PC-9 (cell line): ENCODE measurements around the gene CDH3. TPM values are rescaled to one million over a fixed set of nuclear protein-coding genes. Genes with fewer than 3 reads are reported as not detected.

Experiments
- BruUV-seq: library from RNA; stranded (reverse); fragments of 400-500 nt; replicated peaks from 2 replicates; lab custom pipeline; 2021; lab: Mats Ljungman, UMichigan
- CTCF ChIA-PET: fragments of 300-600 bp; sonication (Branson Sonifier 250); formaldehyde crosslinking; loops from one replicate; lab custom pipeline; 2022; ENCODE audit warnings: antibody characterized with exemption; lab: Charles Lee
- POLR2A ChIA-PET: fragments of 300-600 bp; sonication (Branson Sonifier 250); formaldehyde crosslinking; loops from one replicate; lab custom pipeline; 2022; ENCODE audit warnings: antibody characterized with exemption; ENCODE audit not compliant: unreplicated experiment; lab: Charles Lee
- DNase-seq, 2 experiments: peaks; one replicate each; pipeline versions ENCODE4 v3.0.0 to v3.0.0-alpha.2; 2015 to 2022; ENCODE audit warnings: mixed read lengths in 1 of 2
- H2AFZ ChIP-seq: fragments of 200-600 bp; sonication (generic); 2 replicates; pipeline ENCODE4 v1.8.1; 2017; ENCODE audit warnings: antibody characterized with exemption
- H3F3A ChIP-seq: fragments of 200-600 bp; sonication (generic); 2 replicates; pipeline ENCODE4 v1.8.1; 2017; ENCODE audit warnings: antibody characterized with exemption, mild to moderate bottlenecking, low read depth; ENCODE audit not compliant: insufficient read depth
- H3K27ac ChIP-seq: fragments of 200-600 bp; sonication (generic); 2 replicates; pipeline ENCODE4 v1.6.1; 2016; ENCODE audit warnings: mixed run types
- H3K27me3 ChIP-seq: fragments of 200-600 bp; sonication (generic); 2 replicates; pipeline ENCODE4 v1.6.1; 2016; ENCODE audit warnings: low read depth, mixed run types; ENCODE audit not compliant: insufficient read depth
- H3K36me3 ChIP-seq: fragments of 200-600 bp; sonication (generic); 2 replicates; pipeline ENCODE4 v1.6.1; 2016; ENCODE audit warnings: low read depth, mixed run types
- H3K4me1 ChIP-seq: fragments of 200-600 bp; sonication (generic); replicated peaks from 2 replicates; pipeline ENCODE4 v1.6.1; 2016; ENCODE audit warnings: mixed run types; ENCODE audit not compliant: insufficient read depth
- H3K4me2 ChIP-seq: fragments of 200-600 bp; sonication (generic); 2 replicates; pipeline ENCODE4 v1.6.1; 2017; ENCODE audit warnings: mixed run types
- H3K4me3 ChIP-seq: fragments of 200-600 bp; sonication (generic); 2 replicates; pipeline ENCODE4 v1.6.1; 2016; ENCODE audit warnings: mixed run types
- H3K79me2 ChIP-seq: fragments of 200-600 bp; sonication (generic); 2 replicates; pipeline ENCODE4 v1.6.1; 2017; ENCODE audit warnings: low read depth, mixed run types
- H3K9me2 ChIP-seq: fragments of 200-600 bp; sonication (generic); 2 replicates; pipeline ENCODE4 v1.8.1; 2017; ENCODE audit warnings: mild to moderate bottlenecking; ENCODE audit not compliant: insufficient read depth
- H3K9me3 ChIP-seq: fragments of 200-600 bp; sonication (generic); 2 replicates; pipeline ENCODE4 v1.8.1; 2016; ENCODE audit warnings: low read depth; ENCODE audit not compliant: insufficient read depth
- H4K20me1 ChIP-seq: fragments of 200-600 bp; sonication (generic); 2 replicates; pipeline ENCODE4 v1.8.1; 2017; ENCODE audit not compliant: insufficient read depth
- EZH2 ChIP-seq: fragments of 200-600 bp; sonication (generic); IDR thresholded peaks from 2 replicates; pipeline ENCODE4 v1.8.0; 2017; ENCODE audit warnings: antibody characterized with exemption, low read depth
- intact Hi-C: fragments of 100-400 bp; cut with micrococcal nuclease; formaldehyde crosslinking; loops from one replicate; pipeline ENCODE4 v1.10.0; 2022; ENCODE audit not compliant: unreplicated experiment
- total RNA-seq: library from RNA; stranded (reverse); gene quantifications from 2 replicates; pipeline ENCODE4 v1.2.3, GENCODE V29; 2021
- TF ChIP-seq, protein P1 (sequence below): fragments of 200-600 bp; sonication (generic); conservative IDR thresholded peaks from 2 replicates; pipeline ENCODE4 v1.6.1; 2017; ENCODE audit warnings: mixed run types, antibody characterized with exemption, mild to moderate bottlenecking, moderate library complexity

The CDH3 gene
- total RNA-seq, 1 experiment from 2014 or later, result 70.3 TPM

DNA sequence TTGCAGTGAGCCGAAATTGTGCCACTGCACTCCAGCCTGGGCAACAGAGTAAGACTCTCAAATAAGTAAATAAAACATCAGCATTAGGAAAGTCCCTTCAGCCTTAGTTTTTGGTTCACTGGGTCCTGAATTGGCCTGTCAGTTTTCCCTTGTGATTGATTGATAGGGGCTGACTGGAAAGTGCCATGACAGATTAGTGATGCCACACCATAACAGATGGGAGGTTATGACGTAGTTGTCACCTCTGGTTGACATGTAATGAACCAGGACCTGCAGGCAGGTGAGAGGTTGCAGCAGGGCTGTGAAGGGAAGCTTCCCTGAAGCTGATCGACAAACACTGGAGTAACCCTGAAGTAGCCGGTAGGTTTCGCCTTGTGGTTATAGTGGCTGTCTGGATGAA, 41.8 kb downstream of the CDH3 start:
- DNase-seq, result no peak
- Histone ChIP-seq H3K4me3 (no peak overlapping the region), H3K36me3 (peaks cover 21% of the 10 kb centered on the region; the same call in 1 of the 2 replicates), H3K79me2 (no peaks in the 10 kb centered on the region), H3F3A (no peaks in the 10 kb centered on the region), H3K4me1 (no peaks in the 10 kb centered on the region), H2AFZ (no peak overlapping the region), H3K9me3 (no peaks in the 10 kb centered on the region), H3K27ac (no peak overlapping the region), H4K20me1 (no peaks in the 10 kb centered on the region), H3K27me3 (no peaks in the 10 kb centered on the region), H3K9me2 (no peaks in the 10 kb centered on the region), H3K4me2 (no peak overlapping the region)
- BruUV-seq, result no TSS peak
- ChIA-PET CTCF (no interaction called here), POLR2A (no interaction called here)
- intact Hi-C loops, result no loop called here
- TF ChIP-seq, protein P1, sequence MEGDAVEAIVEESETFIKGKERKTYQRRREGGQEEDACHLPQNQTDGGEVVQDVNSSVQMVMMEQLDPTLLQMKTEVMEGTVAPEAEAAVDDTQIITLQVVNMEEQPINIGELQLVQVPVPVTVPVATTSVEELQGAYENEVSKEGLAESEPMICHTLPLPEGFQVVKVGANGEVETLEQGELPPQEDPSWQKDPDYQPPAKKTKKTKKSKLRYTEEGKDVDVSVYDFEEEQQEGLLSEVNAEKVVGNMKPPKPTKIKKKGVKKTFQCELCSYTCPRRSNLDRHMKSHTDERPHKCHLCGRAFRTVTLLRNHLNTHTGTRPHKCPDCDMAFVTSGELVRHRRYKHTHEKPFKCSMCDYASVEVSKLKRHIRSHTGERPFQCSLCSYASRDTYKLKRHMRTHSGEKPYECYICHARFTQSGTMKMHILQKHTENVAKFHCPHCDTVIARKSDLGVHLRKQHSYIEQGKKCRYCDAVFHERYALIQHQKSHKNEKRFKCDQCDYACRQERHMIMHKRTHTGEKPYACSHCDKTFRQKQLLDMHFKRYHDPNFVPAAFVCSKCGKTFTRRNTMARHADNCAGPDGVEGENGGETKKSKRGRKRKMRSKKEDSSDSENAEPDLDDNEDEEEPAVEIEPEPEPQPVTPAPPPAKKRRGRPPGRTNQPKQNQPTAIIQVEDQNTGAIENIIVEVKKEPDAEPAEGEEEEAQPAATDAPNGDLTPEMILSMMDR, result no peak
- TF ChIP-seq EZH2, result no peak

DNA sequence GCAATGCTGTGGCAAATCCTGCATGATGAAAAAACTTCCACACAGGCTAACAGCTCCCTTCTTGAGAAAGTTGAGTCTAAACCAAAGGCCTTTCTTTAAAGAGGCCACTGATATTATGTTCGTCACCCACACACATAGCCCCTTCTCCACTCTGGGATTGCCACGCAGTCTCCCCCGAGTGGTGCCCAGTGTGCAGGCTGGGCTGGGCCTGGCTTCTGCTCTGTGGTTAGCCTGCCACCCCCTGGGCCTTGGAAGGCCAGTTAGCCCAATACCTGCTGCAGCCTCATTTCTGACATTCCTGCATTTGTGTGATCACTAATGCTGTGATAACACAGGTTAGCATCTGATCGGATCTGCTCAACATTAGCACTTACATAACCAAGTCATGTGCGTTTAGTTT, 44.8 kb downstream of the CDH3 start:
- Histone ChIP-seq H3K79me2 (no peaks in the 10 kb centered on the region), H3K4me1 (no peaks in the 10 kb centered on the region), H3K4me3 (no peak overlapping the region), H3K4me2 (no peak overlapping the region), H3K9me2 (no peaks in the 10 kb centered on the region), H3K27ac (no peak overlapping the region), H3K9me3 (no peaks in the 10 kb centered on the region), H4K20me1 (no peaks in the 10 kb centered on the region), H3K36me3 (peaks cover 15% of the 10 kb centered on the region; the same call in 1 of the 2 replicates), H2AFZ (no peak overlapping the region), H3K27me3 (no peaks in the 10 kb centered on the region), H3F3A (no peaks in the 10 kb centered on the region)
- TF ChIP-seq, protein P1, result no peak
- TF ChIP-seq EZH2, result no peak
- no TSS peak for BruUV-seq
- intact Hi-C loops, result no loop called here
- no peak for DNase-seq
- POLR2A ChIA-PET, result interaction anchor here (0.6 kb wide), 1 partner anchor 151 kb away, joined by 10 read pairs; the partner anchor contains the start of gene ZFP90
- CTCF ChIA-PET, result no interaction called here

DNA sequence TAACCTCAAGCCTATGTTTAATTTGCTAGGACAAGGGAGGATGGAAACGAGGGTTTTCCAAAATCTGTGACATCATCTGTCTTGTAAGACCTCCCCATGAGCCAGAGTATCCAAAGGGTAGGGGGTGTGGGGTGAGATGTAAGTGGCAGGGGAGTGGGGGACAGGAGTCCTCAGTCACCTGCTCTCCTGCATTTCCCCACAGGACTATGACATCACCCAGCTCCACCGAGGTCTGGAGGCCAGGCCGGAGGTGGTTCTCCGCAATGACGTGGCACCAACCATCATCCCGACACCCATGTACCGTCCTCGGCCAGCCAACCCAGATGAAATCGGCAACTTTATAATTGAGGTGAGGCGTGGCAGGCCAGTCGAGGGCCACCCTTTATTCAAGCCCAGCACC, 50.5 kb downstream of the CDH3 start:
- H3K9me2 ChIP-seq, result no peaks in the 10 kb centered on the region
- H3K36me3 ChIP-seq, result 0 out of 2 replicates have a peak, but pooled peaks cover 7% of the 10 kb centered on the region
- H4K20me1 ChIP-seq, result no peaks in the 10 kb centered on the region
- no peak overlapping the region for H3K4me3 ChIP-seq
- no peak for TF ChIP-seq EZH2
- TF ChIP-seq, protein P1, result no peak
- no peak overlapping the region for H3K27ac ChIP-seq
- no peak overlapping the region for H3K4me2 ChIP-seq
- H2AFZ ChIP-seq, result no peak overlapping the region
- no peaks in the 10 kb centered on the region for H3K4me1 ChIP-seq
- intact Hi-C loops, result no loop called here
- H3K79me2 ChIP-seq, result no peaks in the 10 kb centered on the region
- POLR2A ChIA-PET, result no interaction called here
- CTCF ChIA-PET, result interaction anchor here (0.6 kb wide), 1 partner anchor 46 kb away, joined by 8 read pairs; no protein-coding TSS in a partner anchor
- H3F3A ChIP-seq, result peaks cover 8% of the 10 kb centered on the region; the same call in 1 of the 2 replicates
- H3K27me3 ChIP-seq, result no peaks in the 10 kb centered on the region
- no peak for DNase-seq
- no TSS peak for BruUV-seq
- no peaks in the 10 kb centered on the region for H3K9me3 ChIP-seq
